Glomerular visceral epithelial cell (primary cell): Measurements from ENCODE around the gene NDC80.
A peak's percentile ranks its signal among the peaks of the same experiment; 100 is the strongest.
"Not testable (repeated sequence)": the region's sequence is repeated elsewhere in the genome, so short reads cannot be mapped to it uniquely, and the experiment has no call there.

Source experiments
- DNase-seq: peaks from one replicate; pipeline ENCODE4 v3.0.0-alpha.2; 2016; ENCODE audit errors: extremely low spot score

NDC80 gene

DNA sequence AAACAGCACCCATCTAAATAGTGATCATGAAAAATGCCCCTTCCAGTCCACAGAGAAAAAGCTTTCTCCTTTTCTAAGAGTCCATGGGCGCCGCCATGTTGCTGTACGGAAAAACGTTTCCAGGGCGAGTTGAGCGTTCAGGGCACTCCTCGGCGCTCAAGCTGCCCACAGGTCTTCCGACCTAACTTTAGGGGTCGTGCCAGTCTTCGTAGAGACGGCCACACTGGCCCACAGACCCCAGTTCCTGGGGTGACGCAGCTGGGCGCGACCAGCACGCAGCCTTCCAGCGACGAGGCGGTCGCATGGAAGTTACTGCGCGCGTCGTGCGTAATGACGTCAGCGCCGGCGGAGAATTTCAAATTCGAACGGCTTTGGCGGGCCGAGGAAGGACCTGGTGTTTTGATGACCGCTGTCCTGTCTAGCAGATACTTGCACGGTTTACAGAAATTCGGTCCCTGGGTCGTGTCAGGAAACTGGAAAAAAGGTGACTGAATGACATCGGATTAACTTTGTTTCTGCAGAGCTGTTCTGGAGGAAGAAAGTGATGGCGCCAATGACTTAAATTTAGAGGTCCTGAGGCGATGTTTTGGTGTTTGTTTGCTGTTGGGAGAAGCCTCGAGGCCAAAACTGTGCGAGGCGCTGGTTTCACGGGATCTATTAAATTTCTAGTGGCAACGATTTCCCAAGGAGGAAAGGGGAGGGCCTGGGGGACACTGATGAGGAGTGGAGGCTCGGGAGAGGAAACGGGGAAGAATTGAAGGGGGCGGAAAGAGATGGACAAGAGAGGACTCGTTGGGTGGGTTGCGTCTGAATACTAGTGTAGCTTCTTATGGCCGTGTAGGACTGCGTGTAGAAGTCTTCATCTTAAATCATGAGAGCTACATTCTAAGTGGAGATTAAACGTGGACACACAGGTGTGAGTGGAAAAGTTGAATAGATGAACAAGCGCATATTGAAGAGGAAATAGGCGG lies at the start of gene NDC80, which contains the start of gene METTL4:
Gene NDC80 (plus strand): TSS at position 358 of the 971 bp plus-strand sequence. CDS start 1,429 bp downstream, outside the sequence.
Gene METTL4 (minus strand): TSS at position 306 of the 971 bp plus-strand sequence. CDS start 4,289 bp downstream, outside the sequence.
- DNase-seq = peak; percentile 92

DNA sequence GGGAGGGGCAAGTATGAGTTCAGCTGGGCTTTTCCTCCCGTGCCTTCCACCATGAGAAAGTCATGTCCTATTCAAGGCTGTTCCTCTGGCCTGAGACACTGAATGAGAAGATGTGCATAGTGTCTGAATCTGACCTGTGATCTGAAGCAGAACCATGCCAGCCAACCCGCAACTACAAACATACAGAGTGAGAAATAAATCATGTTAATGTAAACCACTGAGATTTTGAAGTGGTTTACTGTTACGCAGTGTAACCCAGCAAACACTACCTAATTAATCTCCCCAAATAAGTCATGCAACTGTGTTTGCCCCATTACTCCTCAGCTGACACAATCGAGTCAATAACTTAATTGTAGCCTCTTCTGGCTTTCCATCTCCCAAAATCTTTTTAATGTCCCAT lies 49.2 kb upstream of the NDC80 start:
- no peak for DNase-seq

DNA sequence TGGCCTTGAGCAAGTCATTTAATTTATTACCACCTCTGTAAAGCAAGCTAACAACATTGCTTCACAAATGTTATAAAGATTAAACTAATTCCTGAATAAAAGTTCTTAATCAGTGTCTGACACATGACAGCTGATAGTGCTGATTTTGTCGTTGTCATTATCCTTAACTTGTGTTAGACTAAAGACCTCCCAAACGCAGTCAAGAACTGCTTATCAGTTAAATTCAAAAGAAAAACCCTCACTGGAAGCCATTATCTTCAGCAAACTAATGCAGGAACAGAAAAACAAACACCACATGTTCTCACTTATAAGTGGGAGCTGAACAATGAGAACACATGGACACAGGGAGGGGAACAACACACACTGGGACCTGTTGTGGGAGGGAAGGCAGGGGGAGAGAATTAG lies 46.6 kb upstream of the NDC80 start:
- not testable (repeated sequence) for DNase-seq

DNA sequence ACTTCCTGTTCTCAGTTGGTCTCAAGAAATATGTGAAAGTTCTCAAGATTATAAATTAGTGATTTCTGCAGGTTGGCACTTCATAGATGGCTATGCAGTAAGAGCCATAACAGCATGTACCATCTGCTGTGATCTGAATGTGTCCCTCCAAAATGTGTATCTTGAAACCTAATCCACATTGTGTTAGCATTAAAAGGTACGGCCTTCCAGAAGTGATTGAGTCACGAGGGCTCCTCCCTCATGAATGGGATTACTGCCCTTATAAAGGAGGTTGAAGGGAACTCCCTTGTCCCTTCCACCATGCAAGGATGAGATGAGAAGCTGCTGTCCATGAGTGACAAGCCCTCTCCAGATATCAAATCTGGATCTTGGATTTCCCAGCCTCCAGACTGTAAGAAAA lies 45.0 kb upstream of the NDC80 start:
- no peak for DNase-seq

DNA sequence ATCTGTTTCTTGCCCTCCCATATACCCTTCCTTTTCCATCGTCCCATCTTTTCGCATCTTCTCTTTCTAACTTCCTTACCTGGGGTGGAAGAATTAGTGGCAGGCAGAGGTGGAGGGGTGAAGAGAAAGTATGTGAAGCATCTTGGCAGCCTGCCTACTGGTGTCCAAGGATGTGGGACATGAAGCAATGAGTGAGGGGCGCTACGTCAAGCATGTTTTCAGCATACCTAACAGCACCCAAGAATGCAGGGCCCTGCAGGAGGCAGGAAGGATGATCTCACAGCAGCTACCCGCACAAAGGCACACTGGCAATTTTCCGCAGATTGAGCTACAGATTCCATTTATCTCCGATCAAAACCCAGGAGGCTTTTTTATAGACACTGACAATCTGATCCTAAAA lies 42.2 kb upstream of the NDC80 start:
- DNase-seq = peak; percentile 88

DNA sequence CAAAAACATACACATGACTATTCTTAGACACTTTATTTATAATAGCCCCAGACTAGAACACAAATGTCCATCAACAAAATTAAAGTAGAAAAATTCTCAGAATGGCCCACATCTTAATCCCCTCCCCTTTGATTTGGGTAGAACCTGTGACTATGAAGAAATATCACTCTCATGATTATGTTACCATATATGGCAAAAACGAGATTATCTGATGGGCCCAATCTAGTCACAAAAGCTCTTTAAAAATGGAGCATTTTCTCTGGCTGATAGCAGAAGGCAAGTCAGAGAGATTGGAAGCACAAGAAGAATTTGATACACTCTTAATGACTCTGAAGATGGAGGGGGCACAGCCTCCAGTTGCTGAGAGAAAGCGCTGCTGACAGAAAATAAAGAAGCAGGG lies 39.6 kb upstream of the NDC80 start:
- no peak for DNase-seq

DNA sequence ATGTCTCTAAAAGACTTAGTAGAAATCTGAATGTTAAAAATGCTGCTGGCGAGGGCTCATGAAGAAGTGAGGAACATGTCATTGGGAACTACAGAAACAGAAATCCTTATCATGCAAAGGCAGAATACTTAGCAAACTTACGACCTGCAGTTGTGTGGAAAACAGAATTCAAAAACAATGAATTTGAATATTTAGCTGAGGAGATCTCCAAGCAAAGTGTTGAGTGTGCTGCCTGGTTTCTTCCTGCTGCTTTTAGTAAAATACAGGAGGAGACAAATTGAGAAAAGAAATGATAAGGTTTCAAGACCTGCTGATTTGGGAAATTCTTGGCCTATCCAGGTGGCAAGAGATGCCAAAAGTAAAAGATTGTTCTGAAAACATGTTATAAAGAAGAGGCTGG lies 38.6 kb upstream of the NDC80 start:
- no peak for DNase-seq

DNA sequence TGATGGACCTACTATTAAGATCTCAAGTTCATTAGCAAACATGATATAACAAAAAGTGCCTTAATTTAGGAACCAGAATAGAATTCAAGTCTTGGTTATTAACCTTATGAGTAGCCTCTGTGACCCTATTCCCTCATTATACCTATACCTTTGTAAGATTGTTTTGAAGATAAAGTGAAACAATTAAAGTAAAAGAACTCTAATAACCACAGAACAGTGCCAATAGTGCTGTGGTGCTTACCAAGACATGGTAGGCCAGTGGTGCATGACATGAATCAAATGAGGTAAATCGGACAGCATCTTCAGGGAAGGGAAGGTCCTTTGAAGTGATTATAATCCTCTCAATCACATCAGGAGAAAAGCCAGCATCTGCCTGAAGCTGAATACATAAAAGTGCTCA lies 36.5 kb upstream of the NDC80 start:
- peak; percentile 54 for DNase-seq

DNA sequence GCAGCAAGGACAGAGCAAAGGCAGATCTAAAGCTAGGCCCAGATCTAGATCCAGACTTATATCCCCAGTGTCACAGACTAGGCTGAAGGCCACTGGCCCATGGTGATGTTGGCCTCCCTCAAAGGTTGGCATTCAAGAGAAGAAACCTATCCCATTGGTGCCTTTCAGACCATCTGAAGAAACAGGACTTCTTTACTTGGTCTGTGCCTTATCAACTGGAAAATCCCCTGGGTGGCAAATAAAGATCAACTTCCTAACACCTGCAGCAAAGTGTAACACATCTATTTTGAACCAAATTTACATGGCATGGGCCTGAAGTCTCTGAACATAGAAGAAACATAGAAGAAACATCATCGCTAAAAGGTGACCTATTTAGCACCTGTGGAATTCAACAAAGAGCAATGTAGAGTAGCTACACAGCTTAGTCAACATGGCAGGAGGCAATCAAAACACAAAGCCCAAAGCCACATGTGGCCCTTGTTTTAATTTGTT lies 35.9 kb upstream of the NDC80 start:
- DNase-seq = no peak

DNA sequence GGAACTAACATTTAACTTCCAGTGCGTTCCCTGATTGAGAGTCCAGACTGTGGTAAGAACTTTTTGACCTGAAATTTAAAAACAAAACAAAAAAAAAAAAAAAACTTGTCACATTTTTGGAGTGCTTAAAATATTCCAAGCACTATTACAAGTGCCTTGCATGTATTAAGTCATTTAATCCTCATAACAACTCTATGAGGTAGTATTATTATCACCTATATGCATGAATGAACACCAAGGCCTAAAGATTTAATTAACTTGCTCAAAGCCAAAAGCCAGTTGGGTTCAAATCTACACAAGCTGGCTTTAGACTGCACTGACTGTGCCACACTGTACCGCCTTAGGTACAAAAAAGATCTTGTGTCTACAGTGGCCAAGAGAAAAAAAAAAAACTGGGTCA lies 35.3 kb upstream of the NDC80 start:
- no peak for DNase-seq

DNA sequence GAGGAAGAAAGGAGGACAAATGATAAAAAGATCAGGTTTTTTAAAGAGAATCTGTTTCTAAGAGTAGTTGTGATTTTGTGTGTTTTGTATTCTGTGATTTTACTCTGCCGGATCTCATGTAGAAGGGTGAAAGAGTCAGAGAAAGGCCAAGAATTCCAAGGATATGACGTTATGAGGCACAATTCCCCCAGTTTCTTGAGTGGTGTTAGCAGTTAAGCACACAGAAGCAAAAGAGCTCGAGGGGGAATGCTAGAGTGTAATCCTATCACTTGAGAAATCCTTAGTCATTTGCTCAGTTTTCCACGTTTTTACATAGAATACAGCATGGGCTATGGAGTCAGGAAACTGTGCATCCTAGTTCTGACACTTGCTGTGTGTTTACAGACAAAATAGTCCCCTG lies 34.9 kb upstream of the NDC80 start:
- DNase-seq = peak; percentile 25

DNA sequence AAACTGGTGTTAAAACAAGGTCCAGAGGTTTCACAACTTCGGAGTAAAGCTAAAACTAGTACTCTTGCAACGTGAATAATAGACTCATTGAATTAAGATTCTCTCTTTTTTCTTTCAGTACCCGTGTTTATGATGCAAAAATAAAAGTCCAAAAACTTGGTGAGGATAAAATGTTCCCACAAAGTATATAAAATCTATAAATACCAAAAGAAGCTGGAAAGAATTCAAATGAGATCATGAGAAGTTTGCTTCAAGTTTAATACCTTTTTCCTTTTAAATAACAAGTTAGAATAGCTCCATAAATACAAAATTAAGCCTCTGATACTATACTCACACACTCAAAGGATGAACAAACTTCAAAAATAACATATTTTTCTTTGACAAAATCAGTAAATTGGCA lies 34.1 kb upstream of the NDC80 start:
- DNase-seq = no peak

DNA sequence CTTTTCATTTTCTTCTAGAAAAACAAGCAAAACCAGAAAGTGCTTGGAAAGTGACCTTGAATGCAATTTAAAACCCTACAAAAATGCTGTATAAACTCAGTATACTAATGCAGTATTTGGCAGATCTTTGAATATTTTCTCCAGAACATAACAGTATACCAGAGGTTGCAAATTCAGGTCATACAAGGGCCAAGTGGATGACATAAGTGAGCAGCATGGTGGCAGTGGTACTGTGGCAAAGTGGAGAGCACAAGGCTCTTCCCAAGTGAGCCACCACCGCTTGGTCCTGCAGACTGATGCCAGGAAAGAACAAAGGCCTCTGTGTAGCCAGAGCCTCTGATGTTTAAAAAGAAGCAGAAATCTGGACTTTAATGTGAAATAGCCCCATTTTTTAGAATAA lies 33.1 kb upstream of the NDC80 start:
- DNase-seq = no peak

DNA sequence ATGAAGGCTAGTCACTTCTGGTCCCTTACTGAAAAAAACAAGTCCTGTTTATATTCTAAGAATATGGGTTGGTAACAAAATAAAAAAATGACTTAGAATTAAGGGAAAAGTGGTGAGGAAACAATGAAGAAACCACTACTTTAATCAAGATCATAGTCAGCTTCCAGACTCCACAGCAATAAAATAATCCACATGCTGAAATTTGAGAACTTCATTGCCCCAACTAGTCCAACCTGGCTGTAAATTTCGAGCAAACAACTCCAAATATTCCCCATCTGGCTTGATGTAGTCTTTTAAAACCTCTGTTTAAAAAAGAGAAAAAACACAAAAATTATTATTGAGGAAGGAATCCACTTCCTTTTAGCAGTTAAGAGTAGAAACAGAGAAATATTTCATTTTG lies 32.5 kb upstream of the NDC80 start:
- DNase-seq = no peak

DNA sequence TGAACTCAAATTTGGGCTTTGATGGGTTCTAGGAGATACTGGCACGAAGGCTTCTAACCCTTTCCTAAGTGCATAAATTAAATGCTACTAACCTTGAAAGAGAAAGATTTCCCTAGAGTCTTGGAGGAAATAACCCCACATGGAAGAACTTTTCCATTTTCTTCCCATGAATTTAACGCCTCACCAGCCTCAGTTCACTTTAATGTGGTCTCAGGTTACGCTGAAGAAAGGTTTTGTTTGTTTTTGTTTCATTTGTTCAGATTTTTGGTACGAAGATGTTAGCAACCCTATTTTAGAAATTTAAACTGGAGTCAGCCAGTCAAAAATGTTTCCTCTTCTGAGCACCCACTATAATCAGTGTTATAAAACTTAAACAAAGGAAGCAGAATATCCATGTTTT lies 30.8 kb upstream of the NDC80 start:
- no peak for DNase-seq

DNA sequence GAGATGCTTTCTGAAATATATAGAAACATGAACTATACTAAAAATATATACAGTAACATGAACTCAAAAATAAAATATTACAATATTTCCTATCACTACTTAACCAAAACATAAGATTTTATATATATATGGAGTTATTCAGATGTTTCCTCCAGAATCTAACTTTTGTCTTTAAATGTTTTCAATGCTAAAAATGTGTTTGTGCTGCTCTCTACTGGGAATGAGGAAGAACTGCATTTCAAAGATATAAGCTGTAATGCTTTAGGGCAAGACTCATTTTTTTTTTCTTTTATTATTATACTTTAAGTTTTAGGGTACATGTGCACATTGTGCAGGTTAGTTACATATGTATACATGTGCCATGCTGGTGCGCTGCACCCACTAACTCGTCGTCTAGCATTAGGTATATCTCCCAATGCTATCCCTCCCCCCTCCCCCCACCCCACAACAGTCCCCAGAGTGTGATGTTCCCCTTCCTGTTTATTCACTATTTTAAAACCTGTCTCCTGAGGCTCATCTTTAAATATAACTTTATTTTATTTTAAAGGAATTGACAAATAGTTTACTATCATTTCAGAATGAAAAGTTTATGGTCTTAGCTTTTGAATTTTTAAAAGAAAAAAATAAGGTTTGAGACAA lies 29.3 kb upstream of the NDC80 start:
- DNase-seq = peak; percentile 31

DNA sequence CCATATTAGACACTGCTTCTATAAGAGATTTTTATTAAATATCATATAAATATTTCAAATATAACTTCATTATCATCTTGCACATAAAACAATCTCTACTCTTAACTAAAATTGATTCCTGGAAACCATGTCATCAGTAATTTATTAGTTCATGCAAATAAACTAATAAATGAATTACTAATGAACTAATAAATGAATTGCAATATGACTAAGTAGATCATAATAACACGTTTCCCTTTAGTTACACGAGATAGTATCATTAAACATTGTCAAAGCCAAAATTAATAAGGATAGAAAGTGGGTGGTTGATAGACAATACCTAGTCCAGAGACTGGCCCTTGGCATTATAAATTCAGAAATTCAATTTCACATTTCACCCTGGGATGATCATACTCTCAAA lies 26.2 kb upstream of the NDC80 start:
- no peak for DNase-seq

DNA sequence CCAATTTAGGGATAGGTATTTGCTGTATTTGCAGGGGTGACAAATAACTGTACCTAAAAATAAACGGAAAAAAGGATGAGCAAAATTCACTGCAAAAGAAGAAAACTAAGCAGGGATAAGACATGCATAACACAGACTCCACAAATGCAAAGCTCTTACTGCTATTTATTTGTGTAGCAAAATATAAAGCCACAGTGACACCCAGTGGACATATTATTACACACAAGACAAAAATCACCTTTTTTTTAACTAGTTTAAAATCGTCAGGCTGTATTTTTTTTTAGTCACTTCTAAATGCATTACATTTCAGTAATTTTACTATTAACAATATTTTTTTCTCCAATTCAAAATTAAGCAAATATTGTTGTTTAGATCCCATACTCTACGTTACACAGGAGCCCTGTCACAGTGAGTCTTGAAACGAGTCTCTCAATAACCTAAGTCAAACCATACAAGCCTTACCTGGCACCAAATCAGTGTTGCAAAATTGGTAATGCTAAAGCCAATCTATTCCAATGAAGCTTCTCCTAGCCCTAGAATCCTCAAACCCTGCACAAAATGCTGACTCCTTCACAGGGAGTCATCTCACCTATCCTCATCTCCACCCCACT lies 23.8 kb upstream of the NDC80 start:
- DNase-seq = peak; percentile 42

DNA sequence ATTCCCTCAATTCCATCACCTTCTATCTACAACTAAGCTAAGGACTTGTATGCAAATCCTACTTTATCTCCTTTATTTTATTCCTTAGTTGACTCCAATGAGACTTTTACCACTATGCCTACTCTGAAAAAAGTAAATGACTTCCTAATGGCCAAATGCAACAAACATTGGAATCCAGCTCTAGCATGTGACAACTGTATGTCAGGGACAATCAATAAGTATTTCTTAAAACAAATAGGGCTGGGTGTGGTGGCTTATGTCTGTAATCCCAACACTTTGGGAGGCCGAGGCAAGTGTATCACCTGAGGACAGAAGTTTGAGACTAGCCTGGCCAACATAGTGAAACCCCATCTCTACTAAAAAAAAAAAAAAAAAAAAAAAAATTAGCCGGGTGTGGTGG lies 21.9 kb upstream of the NDC80 start:
- no peak for DNase-seq

DNA sequence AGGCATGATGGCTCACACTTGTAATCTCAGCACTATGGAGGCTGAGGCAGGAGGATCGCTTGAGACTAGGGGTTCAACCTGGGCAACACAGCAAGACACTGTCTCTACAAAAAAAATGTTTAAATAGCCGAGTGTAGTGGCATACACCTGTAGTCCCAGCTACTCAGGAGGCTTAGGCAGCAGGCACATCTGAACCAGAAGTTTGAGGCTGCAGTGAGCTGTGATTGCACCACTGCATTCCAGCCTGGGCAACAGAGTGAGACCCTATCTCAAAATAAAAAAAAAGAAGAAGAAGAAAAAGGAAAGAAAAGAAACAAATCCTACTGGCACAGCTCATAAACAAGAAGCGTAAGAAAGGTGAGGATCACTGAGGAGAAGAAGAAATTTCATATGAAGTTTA lies 19.9 kb upstream of the NDC80 start:
- DNase-seq = no peak

DNA sequence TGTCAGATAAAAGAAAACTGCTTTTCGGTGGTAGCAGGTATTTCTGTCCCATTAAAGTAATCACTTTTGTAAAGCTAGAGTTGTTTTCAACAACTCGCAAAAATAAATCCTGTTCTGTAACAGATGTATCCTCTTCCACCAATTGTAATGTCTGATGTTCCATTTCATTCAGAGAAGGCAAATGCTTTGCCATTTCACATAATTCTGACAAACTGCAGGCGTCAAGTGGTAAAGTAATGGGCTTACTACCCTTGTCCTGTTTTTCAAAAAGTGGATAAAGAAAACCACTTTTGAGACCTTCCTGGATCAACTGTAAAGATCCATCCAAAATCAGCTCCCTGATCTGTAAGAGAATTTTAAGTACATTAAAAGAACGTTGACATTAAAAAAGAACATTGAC lies 16.7 kb upstream of the NDC80 start:
- DNase-seq = no peak

DNA sequence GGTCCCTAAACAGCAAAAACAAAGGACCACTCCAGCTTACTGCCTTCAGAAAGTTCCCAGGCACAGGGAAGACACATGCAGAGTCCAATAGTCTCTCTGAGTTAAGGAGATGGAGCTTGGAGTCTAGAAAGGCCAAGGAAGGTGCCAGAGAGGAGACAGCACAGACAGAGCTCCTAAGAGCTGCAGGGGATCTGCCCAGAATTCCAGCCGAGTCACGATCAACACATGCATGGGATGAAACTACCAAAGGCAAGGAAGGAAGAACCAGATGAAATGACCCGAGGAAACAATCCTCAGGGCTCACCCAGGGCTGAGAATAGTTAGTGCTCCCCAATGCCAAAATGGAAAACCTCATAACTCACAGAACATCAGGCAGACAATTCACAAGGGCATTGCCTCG lies 15.5 kb upstream of the NDC80 start:
- no peak for DNase-seq
